Colonic mucosa (tissue), 4 donors: Measurements from ENCODE around the gene HELZ. TPM values are rescaled to one million over a fixed set of nuclear protein-coding genes. Genes with fewer than 3 reads are reported as not detected.

Experiments used
- DNase-seq: peaks from one replicate; pipeline ENCODE4 v3.0.0-alpha.2; 2020
- H3K27ac ChIP-seq: fragments of 200-600 bp; one replicate; pipeline ENCODE4 v1.8.0; 2021
- H3K27me3 ChIP-seq: fragments of 200-600 bp; one replicate; pipeline ENCODE4 v1.8.0; 2021
- H3K36me3 ChIP-seq: fragments of 200-600 bp; one replicate; pipeline ENCODE4 v1.8.0; 2021
- H3K4me1 ChIP-seq: fragments of 200-600 bp; one replicate; pipeline ENCODE4 v1.8.0; 2021; ENCODE audit warnings: mild to moderate bottlenecking
- H3K4me3 ChIP-seq: fragments of 200-600 bp; one replicate; pipeline ENCODE4 v1.8.0; 2021
- H3K9ac ChIP-seq, 2 donors: one replicate each; pipeline ENCODE4 v1.7.0; 2013; ENCODE audit warnings: control low read depth in 2 of 2, low read depth in 2 of 2, low read length in 2 of 2
- H3K9me3 ChIP-seq: fragments of 200-600 bp; one replicate; pipeline ENCODE4 v1.8.0; 2021
- intact Hi-C: fragments of 100-400 bp; cut with DNase I; formaldehyde crosslinking; loops from one replicate; pipeline ENCODE4 v1.14.1; 2022
- total RNA-seq, 2 donors: library from RNA; stranded (reverse); fragmentation: NEBNext Ultra II Directional in 1 of 2; extraction: Animal tissue kit (Norgen Biotek cat#: 25700) in 1 of 2; gene quantifications; one replicate each; pipeline ENCODE4 v1.2.1, GENCODE V29; 2021
- TF ChIP-seq, protein P1 (sequence below): fragments of 200-600 bp; IDR thresholded peaks from one replicate; pipeline ENCODE4 v1.8.0; 2022; ENCODE audit warnings: antibody characterized with exemption, mild to moderate bottlenecking
- donor health status: healthy.
- donor health status: DM: no; HTN: no; CAD: no.
- donor health status: DM: no; HTN: no; CAD: no.

Gene HELZ
- total RNA-seq, 2 donors from 2014 or later = 38.6 to 55.9 TPM

DNA sequence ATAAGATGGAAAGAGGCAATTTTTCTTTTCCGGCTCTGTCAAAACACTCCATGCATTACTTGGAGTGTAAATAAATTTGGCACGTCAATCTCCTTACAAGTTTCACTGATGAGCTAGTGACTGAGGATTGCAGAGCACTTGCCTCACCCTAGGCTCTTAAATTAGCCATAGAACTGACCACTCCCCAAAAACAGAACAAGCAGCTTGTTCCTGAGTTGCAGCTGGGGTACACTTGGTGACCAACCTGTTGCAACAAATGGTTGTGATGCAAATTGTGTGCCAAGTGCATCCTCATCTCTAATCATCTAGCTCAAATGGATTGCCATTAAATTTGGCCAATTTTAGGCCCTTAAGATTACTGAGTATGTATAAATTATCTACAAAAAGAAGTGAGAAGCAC lies 133.7 kb downstream of the HELZ start:
- Histone ChIP-seq H3K4me3 (no peak overlapping the region), H3K4me1 (no peaks in the 10 kb centered on the region), H3K9ac (no peak overlapping the region), H3K9me3 (no peaks in the 10 kb centered on the region), H3K27me3 (no peaks in the 10 kb centered on the region), H3K27ac (no peak overlapping the region), H3K36me3 (peaks cover 10% of the 10 kb centered on the region)
- DNase-seq = no peak
- intact Hi-C loops = no loop called here
- TF ChIP-seq, protein P1, sequence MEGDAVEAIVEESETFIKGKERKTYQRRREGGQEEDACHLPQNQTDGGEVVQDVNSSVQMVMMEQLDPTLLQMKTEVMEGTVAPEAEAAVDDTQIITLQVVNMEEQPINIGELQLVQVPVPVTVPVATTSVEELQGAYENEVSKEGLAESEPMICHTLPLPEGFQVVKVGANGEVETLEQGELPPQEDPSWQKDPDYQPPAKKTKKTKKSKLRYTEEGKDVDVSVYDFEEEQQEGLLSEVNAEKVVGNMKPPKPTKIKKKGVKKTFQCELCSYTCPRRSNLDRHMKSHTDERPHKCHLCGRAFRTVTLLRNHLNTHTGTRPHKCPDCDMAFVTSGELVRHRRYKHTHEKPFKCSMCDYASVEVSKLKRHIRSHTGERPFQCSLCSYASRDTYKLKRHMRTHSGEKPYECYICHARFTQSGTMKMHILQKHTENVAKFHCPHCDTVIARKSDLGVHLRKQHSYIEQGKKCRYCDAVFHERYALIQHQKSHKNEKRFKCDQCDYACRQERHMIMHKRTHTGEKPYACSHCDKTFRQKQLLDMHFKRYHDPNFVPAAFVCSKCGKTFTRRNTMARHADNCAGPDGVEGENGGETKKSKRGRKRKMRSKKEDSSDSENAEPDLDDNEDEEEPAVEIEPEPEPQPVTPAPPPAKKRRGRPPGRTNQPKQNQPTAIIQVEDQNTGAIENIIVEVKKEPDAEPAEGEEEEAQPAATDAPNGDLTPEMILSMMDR = no peak

DNA sequence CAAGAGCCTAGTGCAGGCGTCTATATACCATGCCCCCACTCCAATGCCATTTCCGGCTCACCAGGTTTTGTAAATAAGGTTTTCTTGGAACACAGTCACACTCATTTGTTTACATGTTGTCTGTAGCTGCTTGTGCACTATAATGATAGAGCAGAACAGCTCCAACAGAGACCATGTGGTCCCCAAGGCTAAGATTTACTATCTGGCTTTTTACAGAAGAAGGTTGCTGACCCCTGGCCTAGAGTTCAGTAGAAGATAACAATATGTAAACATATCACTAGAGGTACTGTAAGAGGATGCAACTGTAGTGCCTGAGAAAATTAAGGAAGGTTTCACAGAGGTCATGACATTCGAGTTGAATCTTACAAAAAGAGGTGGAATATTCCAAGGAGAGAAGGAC lies 134.4 kb downstream of the HELZ start:
- Histone ChIP-seq H3K4me1 (no peaks in the 10 kb centered on the region), H3K9me3 (no peaks in the 10 kb centered on the region), H3K36me3 (peaks cover 10% of the 10 kb centered on the region), H3K9ac (no peak overlapping the region), H3K27ac (no peak overlapping the region), H3K27me3 (no peaks in the 10 kb centered on the region), H3K4me3 (no peak overlapping the region)
- TF ChIP-seq, protein P1 = no peak
- intact Hi-C loops = no loop called here
- DNase-seq = no peak

DNA sequence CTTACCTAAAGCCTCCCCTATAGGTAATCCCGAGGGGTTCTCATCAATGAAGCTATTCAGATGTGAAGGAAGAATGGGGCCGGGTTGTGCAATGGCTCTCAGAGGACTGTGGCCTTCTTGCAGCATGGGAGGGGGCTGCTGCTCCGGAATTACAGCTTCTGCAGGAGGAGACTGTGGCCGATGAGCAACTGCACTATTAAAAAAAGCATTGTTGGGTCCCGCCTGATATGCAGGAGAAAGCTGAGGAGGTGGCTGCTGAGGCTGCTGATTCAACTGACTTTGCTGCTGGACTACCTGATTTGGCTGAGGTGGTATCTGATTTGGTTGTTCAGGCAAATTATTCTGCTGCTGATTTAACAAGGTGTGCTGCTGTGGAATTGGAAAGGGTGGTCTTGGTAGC lies 135.9 kb downstream of the HELZ start:
- H3K9ac ChIP-seq = no peak overlapping the region
- DNase-seq = no peak
- no peak overlapping the region for H3K27ac ChIP-seq
- H3K36me3 ChIP-seq = peaks cover 10% of the 10 kb centered on the region
- H3K4me3 ChIP-seq = no peak overlapping the region
- no peaks in the 10 kb centered on the region for H3K4me1 ChIP-seq
- H3K9me3 ChIP-seq = no peaks in the 10 kb centered on the region
- intact Hi-C loops = no loop called here
- H3K27me3 ChIP-seq = no peaks in the 10 kb centered on the region
- TF ChIP-seq, protein P1 = no peak

DNA sequence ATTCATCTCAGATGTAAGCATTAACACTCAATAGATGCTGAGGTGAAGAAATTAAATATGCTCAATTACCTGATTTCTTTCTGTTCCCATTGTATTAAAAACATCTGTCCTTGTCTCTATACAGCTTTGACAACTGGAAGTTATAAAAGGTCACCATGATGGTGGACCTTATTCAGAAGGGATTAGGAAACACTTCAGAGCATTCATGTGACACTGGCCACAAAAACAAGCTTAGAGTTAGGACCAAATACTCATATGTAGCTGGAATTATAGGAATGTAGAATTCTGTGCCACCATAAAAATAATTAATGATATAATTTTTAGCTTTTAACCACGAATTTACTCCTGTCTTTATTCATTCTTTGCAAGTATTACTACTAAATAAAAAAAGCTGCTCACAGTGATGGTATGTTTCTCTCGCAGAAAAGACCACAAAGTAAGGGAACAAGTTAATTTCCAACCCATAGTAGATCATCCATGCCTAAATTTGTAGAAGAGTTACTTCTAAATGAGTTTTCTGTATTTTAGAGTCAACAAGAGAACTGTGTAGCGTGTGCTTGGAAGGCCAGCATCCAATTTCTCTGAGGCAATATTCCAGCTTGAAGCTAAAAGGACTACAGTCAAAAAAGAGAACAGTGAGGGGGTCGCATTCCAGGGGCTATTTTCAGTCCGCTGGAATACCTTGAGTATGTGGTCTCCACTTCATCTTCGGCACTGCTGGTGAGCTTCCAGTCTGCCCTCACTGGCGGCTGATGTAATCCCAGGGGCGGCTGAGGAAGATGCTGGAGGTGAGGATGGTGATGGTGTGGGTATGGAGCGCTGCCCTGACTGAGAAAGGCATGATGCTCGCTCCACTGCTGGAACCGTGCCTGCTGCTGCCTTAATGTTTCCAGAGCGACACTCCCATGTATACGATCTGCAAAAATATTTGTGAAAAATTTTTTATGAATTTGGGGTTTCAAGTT lies 136.9 kb downstream of the HELZ start:
- Histone ChIP-seq H3K4me1 (no peaks in the 10 kb centered on the region), H3K27ac (no peak overlapping the region), H3K9ac (no peak overlapping the region), H3K4me3 (no peak overlapping the region), H3K9me3 (no peaks in the 10 kb centered on the region), H3K27me3 (no peaks in the 10 kb centered on the region), H3K36me3 (peaks cover 10% of the 10 kb centered on the region)
- no peak for DNase-seq
- intact Hi-C loops = no loop called here
- TF ChIP-seq, protein P1 = no peak

DNA sequence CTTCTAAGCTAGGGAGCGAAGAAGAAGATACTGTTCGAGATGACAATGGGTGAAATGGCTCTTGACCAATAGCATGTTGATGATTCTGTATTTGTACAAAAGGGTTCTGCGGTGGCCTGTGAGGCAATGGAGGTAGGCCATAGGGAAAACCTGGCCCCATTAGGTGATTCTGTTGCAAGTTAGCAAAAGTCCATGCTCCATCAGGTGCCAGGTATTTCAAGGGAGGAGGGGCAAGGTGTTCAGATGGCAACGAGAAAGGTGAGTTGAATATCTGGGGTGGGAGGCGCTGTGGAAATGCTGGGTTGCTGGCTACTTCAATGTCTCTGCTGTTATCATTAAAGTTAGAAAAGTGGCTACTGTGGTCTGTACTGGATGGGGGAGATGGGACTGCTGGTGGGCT lies 137.8 kb downstream of the HELZ start:
- intact Hi-C loops = no loop called here
- Histone ChIP-seq H3K27me3 (no peaks in the 10 kb centered on the region), H3K27ac (no peak overlapping the region), H3K4me1 (no peaks in the 10 kb centered on the region), H3K9ac (no peak overlapping the region), H3K4me3 (no peak overlapping the region), H3K36me3 (peaks cover 10% of the 10 kb centered on the region), H3K9me3 (no peaks in the 10 kb centered on the region)
- TF ChIP-seq, protein P1 = no peak
- no peak for DNase-seq
